Suprapubic skin (tissue), 4 donors: ENCODE data around the gene APBB3. TPM values are rescaled to one million over a fixed set of nuclear protein-coding genes. Genes with fewer than 3 reads are reported as not detected.

Experiments
- DNase-seq, 2 donors: peaks; one replicate each; pipeline ENCODE4 v3.0.0-alpha.2; 2019; ENCODE audit warnings: low spot score in 2 of 2
- H3K27ac ChIP-seq: fragments of 200-600 bp; sonication (generic); one replicate; pipeline ENCODE4 v1.5.1; 2019
- H3K27me3 ChIP-seq: fragments of 200-600 bp; sonication (generic); one replicate; pipeline ENCODE4 v1.5.1; 2019
- H3K36me3 ChIP-seq: fragments of 200-600 bp; sonication (generic); one replicate; pipeline ENCODE4 v1.5.1; 2019
- H3K4me1 ChIP-seq: fragments of 200-600 bp; sonication (generic); one replicate; pipeline ENCODE4 v1.5.1; 2019
- H3K4me3 ChIP-seq: fragments of 200-600 bp; sonication (generic); one replicate; pipeline ENCODE4 v1.5.1; 2019; ENCODE audit warnings: mild to moderate bottlenecking
- H3K9me3 ChIP-seq: fragments of 200-600 bp; sonication (generic); one replicate; pipeline ENCODE4 v1.5.1; 2019
- EP300 ChIP-seq: sonication (generic); formaldehyde crosslinking; IDR thresholded peaks from one replicate; pipeline ENCODE4 v1.6.1; 2017; ENCODE audit warnings: antibody characterized with exemption
- POLR2A ChIP-seq, 2 donors: fragments of 450-650 bp; IDR thresholded peaks; one replicate each; pipeline ENCODE4 v1.6.1; 2017; ENCODE audit warnings: antibody characterized with exemption in 2 of 2, mild to moderate bottlenecking in 2 of 2, moderate library complexity in 2 of 2
- POLR2AphosphoS5 ChIP-seq, 3 donors: sonication (generic); formaldehyde crosslinking; IDR thresholded peaks; one replicate each; pipeline ENCODE4 v1.6.1; 2017; ENCODE audit warnings: antibody characterized with exemption in 3 of 3
- WGBS: methylation state at CpG from one replicate; pipeline ENCODE4 v1.1.5; 2018; 5-methylcytosine and 5-hydroxymethylcytosine counted together
- total RNA-seq, 4 donors: library from RNA; depleted of rRNA; stranded (reverse); fragments of >200 nt; gene quantifications; one replicate each; pipeline ENCODE4 v1.1.0, GENCODE V29; 2016
- TF ChIP-seq, protein P1 (sequence below), 2 donors: fragments of 200-600 bp in 1 of 2; fragments of 450-650 bp in 1 of 2; sonication (generic) in 1 of 2; IDR thresholded peaks; one replicate each; pipeline ENCODE4 v1.5.1; 2016 to 2019; ENCODE audit warnings: antibody characterized with exemption in 2 of 2, mild to moderate bottlenecking in 1 of 2, moderate library complexity in 1 of 2

Gene APBB3
- total RNA-seq, 4 donors from 2014 or later: 14.5 to 57.9 (median 27.3) TPM

DNA sequence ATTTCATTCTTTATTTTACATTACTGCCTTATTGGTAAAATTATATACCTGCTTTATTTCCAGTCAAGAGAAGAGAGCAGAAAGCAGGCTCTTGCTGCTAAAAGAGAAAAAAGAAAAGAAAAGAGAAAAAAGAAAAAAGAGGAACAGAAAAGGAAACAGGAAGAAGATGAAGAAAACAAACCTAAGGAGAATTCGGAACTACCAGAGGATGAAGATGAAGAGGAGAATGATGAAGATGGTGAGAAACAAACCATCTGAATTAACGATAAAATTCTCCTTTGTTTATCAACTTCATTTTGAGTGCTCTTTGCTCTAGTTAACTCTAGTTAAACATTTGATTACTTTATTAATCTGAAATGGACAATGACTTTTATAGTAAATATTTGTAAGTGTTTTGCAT is 40.4 kb downstream of the APBB3 start:
- Histone ChIP-seq H3K27me3 (no peaks in the 10 kb centered on the region), H3K4me1 (no peaks in the 10 kb centered on the region), H3K9me3 (no peaks in the 10 kb centered on the region), H3K4me3 (no peak overlapping the region), H3K27ac (no peak overlapping the region), H3K36me3 (peaks cover 54% of the 10 kb centered on the region)
- no peak for DNase-seq
- WGBS: 87% methylated on average over 2 of the region's 2 CpGs
- TF ChIP-seq, protein P1, sequence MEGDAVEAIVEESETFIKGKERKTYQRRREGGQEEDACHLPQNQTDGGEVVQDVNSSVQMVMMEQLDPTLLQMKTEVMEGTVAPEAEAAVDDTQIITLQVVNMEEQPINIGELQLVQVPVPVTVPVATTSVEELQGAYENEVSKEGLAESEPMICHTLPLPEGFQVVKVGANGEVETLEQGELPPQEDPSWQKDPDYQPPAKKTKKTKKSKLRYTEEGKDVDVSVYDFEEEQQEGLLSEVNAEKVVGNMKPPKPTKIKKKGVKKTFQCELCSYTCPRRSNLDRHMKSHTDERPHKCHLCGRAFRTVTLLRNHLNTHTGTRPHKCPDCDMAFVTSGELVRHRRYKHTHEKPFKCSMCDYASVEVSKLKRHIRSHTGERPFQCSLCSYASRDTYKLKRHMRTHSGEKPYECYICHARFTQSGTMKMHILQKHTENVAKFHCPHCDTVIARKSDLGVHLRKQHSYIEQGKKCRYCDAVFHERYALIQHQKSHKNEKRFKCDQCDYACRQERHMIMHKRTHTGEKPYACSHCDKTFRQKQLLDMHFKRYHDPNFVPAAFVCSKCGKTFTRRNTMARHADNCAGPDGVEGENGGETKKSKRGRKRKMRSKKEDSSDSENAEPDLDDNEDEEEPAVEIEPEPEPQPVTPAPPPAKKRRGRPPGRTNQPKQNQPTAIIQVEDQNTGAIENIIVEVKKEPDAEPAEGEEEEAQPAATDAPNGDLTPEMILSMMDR (IDR thresholded peaks at IDR 0.05): no peak
- no peak for TF ChIP-seq EP300
- no peak for TF ChIP-seq POLR2A (IDR thresholded peaks at IDR 0.05)
- TF ChIP-seq POLR2AphosphoS5 (IDR thresholded peaks at IDR 0.05): no peak

DNA sequence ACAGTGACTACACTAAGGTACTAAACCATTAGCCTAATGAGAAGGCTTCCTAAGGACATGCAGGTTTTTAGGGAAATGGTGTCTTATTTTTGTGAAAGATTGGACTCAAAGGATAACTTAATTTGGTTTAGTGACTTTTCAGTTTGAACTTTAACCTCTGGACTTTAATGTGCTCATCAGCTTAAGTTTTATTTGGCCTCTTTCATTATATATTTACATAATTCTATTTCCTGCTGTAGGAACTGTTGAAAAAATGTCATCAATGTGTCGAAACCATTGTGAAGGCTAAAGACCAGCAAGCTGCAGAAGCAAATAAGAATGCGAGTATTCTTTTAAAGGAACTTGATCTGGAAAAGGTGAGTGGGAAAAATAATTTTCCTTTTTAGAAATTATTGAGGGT is 51.3 kb downstream of the APBB3 start:
- no peak for TF ChIP-seq POLR2AphosphoS5 (IDR thresholded peaks at IDR 0.05)
- TF ChIP-seq, protein P1 (IDR thresholded peaks at IDR 0.05): no peak
- TF ChIP-seq POLR2A (IDR thresholded peaks at IDR 0.05): no peak
- no peak for TF ChIP-seq EP300
- no peaks in the 10 kb centered on the region for H3K4me1 ChIP-seq
- 95% methylated on average over 2 of the region's 2 CpGs for WGBS
- H3K27ac ChIP-seq: no peak overlapping the region
- H3K27me3 ChIP-seq: no peaks in the 10 kb centered on the region
- no peak overlapping the region for H3K4me3 ChIP-seq
- peaks cover 59% of the 10 kb centered on the region for H3K36me3 ChIP-seq
- DNase-seq: no peak
- no peaks in the 10 kb centered on the region for H3K9me3 ChIP-seq

DNA sequence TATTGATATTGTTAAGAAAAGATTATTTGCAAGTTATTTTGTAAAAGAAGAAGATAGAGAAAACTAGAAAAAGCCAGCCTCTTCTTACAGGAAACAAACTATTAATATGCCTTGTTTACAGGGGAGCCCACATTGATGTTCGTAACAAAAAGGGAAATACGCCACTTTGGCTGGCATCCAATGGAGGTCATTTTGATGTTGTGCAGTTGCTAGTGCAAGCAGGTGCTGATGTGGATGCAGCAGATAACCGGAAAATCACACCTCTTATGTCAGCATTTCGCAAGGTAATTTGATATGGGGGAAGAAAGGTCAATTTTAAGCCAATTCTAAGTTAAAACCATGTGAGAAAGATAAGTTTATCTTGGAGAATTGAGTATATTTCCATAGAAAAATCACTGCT is 54.5 kb downstream of the APBB3 start:
- no peak for DNase-seq
- H3K27ac ChIP-seq: no peak overlapping the region
- H3K27me3 ChIP-seq: no peaks in the 10 kb centered on the region
- TF ChIP-seq, protein P1 (IDR thresholded peaks at IDR 0.05): no peak
- no peak for TF ChIP-seq EP300
- no peak for TF ChIP-seq POLR2A (IDR thresholded peaks at IDR 0.05)
- no peak for TF ChIP-seq POLR2AphosphoS5 (IDR thresholded peaks at IDR 0.05)
- no peak overlapping the region for H3K4me3 ChIP-seq
- H3K9me3 ChIP-seq: no peaks in the 10 kb centered on the region
- H3K4me1 ChIP-seq: no peaks in the 10 kb centered on the region
- WGBS: 83% methylated on average over 4 of the region's 4 CpGs
- H3K36me3 ChIP-seq: peaks cover 82% of the 10 kb centered on the region

Other genes starting within 250 kb of the APBB3 start
- 100 to 1,000 TPM in 1 of 4 donors, 10 to 100 TPM in 3; 19.6 to 189 (median 74.8) TPM for gene HBEGF, start 218.0 kb downstream of the APBB3 start, total RNA-seq
- under 1 TPM in 1 of 4 donors, not detected in 3; 0.56 TPM for gene SLC4A9, start 204.4 kb downstream of the APBB3 start, total RNA-seq
- 100 to 1,000 TPM; 148 to 362 (median 168) TPM for gene ANKHD1, start 162.8 kb downstream of the APBB3 start, total RNA-seq
- gene EIF4EBP3, start 16.9 kb downstream of the APBB3 start, total RNA-seq: 10 to 100 TPM; 19.2 to 46.1 (median 30.3) TPM
- gene SRA1, start 7.1 kb downstream of the APBB3 start, total RNA-seq: 10 to 100 TPM; 15.8 to 27.7 (median 17.6) TPM
- gene SLC35A4, start 230 bp upstream of the APBB3 start, total RNA-seq: 10 to 100 TPM; 30.7 to 85.0 (median 63.1) TPM
- gene CD14, start 68.6 kb upstream of the APBB3 start, total RNA-seq: 10 to 100 TPM in 2 of 4 donors, 1 to 10 TPM in 2; 6.7 to 12.6 (median 9.9) TPM
- 10 to 100 TPM; 22.3 to 61.6 (median 38.8) TPM for gene TMCO6, start 74.9 kb upstream of the APBB3 start, total RNA-seq
- 10 to 100 TPM; 47.2 to 62.8 (median 57.4) TPM for gene NDUFA2, start 83.0 kb upstream of the APBB3 start, total RNA-seq
- gene IK, start 83.2 kb upstream of the APBB3 start, total RNA-seq: 100 to 1,000 TPM in 2 of 4 donors, 10 to 100 TPM in 2; 73.2 to 149 (median 92.0) TPM
- 10 to 100 TPM; 15.7 to 41.5 (median 22.8) TPM for gene WDR55, start 100.3 kb upstream of the APBB3 start, total RNA-seq
- gene DND1, start 109.0 kb upstream of the APBB3 start, total RNA-seq: 1 to 10 TPM in 3 of 4 donors, under 1 TPM in 1; 0.98 to 3.5 (median 2.6) TPM
- gene HARS1, start 126.8 kb upstream of the APBB3 start, total RNA-seq: 10 to 100 TPM; 73.3 to 87.0 (median 79.2) TPM
- 10 to 100 TPM; 21.0 to 57.0 (median 35.1) TPM for gene HARS2, start 126.9 kb upstream of the APBB3 start, total RNA-seq
- gene ZMAT2, start 135.8 kb upstream of the APBB3 start, total RNA-seq: 10 to 100 TPM; 18.2 to 36.3 (median 28.0) TPM
- not detected for gene PCDHA1, start 221.5 kb upstream of the APBB3 start, total RNA-seq
- not detected for gene PCDHA2, start 230.3 kb upstream of the APBB3 start, total RNA-seq
- under 1 TPM; 0.23 to 0.89 (median 0.40) TPM for gene PCDHA3, start 236.5 kb upstream of the APBB3 start, total RNA-seq
- gene PCDHA4, start 242.5 kb upstream of the APBB3 start, total RNA-seq: under 1 TPM; 0.21 to 0.62 (median 0.54) TPM